Subcutaneous abdominal adipose tissue (tissue), 5 donors: ENCODE results near the gene ANO1.

Experiments used
- H3K27ac ChIP-seq: one replicate; pipeline ENCODE4 v1.7.0; 2013; ENCODE audit warnings: low read depth, mild to moderate bottlenecking, inconsistent platforms, low read length, moderate library complexity
- H3K27me3 ChIP-seq, 5 donors: one replicate each; pipeline ENCODE4 v1.7.0; 2013; ENCODE audit warnings: low read length in 5 of 5, inconsistent platforms in 1 of 5; ENCODE audit not compliant: control insufficient read depth in 5 of 5, insufficient read depth in 4 of 5
- H3K36me3 ChIP-seq, 5 donors: one replicate each; pipeline ENCODE4 v1.7.0; 2013; ENCODE audit warnings: low read length in 5 of 5; ENCODE audit not compliant: control insufficient read depth in 5 of 5, insufficient read depth in 5 of 5
- H3K4me1 ChIP-seq, 5 donors: one replicate each; pipeline ENCODE4 v1.7.0; 2013; ENCODE audit warnings: low read length in 5 of 5, mild to moderate bottlenecking in 3 of 5, moderate library complexity in 1 of 5; ENCODE audit not compliant: control insufficient read depth in 5 of 5, insufficient read depth in 5 of 5
- H3K4me3 ChIP-seq, 5 donors: one replicate each; pipeline ENCODE4 v1.7.0; 2013; ENCODE audit warnings: low read length in 5 of 5, low read depth in 1 of 5
- H3K9ac ChIP-seq, 5 donors: one replicate each; pipeline ENCODE4 v1.7.0; 2013; ENCODE audit warnings: low read length in 5 of 5, mild to moderate bottlenecking in 4 of 5, moderate library complexity in 3 of 5
- H3K9me3 ChIP-seq, 5 donors: one replicate each; pipeline ENCODE4 v1.7.0; 2013; ENCODE audit warnings: low read length in 5 of 5; ENCODE audit not compliant: control insufficient read depth in 5 of 5
- donor health status: healthy.
- donor health status: healthy.
- donor health status: healthy.
- donor health status: healthy.
- donor health status: healthy.

The ANO1 gene

DNA sequence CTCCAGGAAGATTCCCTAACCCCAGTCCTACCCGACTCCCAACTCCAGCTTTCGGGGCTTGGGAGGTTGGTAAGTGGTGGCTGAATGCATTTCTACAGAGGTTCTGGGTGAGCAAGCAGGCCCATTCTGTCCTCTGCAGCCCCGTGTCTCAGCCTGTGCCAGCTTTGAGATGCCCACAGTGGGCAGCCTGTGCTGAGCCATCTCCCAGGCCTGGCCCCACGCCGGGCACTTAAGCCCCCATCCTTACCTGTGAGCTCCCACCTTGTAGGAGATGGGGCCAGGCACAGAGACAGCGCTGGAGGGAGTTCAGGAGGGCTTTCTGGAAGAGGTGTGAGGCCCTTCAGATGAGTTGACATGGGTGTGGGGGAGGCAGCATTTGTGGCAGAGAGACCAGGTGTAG lies 54.5 kb downstream of the ANO1 start:
- H3K27ac ChIP-seq, result no peak overlapping the region
- H3K4me1 ChIP-seq, result peaks cover 0 to 6% (median 6%) of the 10 kb centered on the region in 5 donors
- H3K4me3 ChIP-seq, result no peak overlapping the region
- no peaks in the 10 kb centered on the region for H3K9me3 ChIP-seq
- H3K9ac ChIP-seq, result no peak overlapping the region
- H3K27me3 ChIP-seq, result no peaks in the 10 kb centered on the region
- peaks cover 0 to 5% (median 0%) of the 10 kb centered on the region in 5 donors for H3K36me3 ChIP-seq

DNA sequence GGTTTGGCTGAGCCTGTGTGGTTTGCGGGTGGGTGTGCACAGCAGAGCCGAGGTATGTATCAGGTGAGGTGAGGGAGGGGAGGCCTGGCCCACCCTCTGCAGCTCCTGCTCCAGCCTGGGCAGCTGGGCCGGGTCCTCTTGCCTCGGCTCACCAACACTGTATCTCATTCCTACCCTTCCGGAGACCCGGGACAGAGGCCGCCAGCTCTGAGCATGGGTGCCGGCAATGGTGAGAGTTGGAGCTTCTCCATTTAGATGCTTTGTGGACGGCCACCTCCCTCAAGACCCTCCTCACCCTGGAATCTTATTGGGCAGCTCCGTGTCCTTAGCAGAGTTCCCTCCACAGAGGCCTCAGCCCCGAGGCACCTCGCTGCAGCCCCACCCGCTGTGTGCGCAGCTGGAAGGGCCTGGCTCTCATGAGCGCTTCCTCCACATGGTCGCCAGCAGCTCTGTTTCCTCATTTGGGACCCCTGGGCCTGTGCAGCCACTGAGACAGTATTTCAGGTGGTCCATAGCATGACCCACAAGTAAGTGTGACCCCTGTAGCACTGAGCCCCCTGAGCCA lies 55.7 kb downstream of the ANO1 start:
- H3K36me3 ChIP-seq, result peaks cover 0 to 5% (median 0%) of the 10 kb centered on the region in 5 donors
- no peak overlapping the region for H3K4me3 ChIP-seq
- H3K27ac ChIP-seq, result no peak overlapping the region
- H3K9me3 ChIP-seq, result no peaks in the 10 kb centered on the region
- H3K27me3 ChIP-seq, result no peaks in the 10 kb centered on the region
- no peak overlapping the region for H3K9ac ChIP-seq
- peaks cover 0 to 6% (median 5%) of the 10 kb centered on the region in 5 donors for H3K4me1 ChIP-seq

DNA sequence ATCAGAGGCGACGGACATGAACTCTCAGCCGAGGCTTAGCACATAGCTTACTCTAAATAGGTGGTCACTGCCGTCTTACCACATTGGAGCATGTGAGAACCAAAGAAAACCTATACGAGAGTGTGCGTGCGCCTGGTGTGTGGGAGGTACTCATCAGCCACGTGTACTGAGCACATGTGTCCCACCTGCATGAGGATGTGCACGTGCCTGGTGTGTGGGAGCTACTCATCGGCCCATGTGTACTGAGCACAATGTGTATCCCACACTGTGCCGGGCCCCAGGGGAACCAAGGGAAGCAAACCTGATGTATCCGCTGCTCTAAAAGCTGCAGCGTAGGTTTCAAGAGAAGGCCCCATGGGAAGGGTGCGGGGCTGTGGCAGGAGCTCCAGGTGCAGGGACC lies 56.4 kb downstream of the ANO1 start:
- Histone ChIP-seq H3K9me3 (no peaks in the 10 kb centered on the region), H3K36me3 (peaks cover 0 to 5% (median 0%) of the 10 kb centered on the region in 5 donors), H3K27ac (no peak overlapping the region), H3K4me1 (peaks cover 0 to 6% (median 3%) of the 10 kb centered on the region in 5 donors), H3K9ac (no peak overlapping the region), H3K4me3 (no peak overlapping the region), H3K27me3 (no peaks in the 10 kb centered on the region)

DNA sequence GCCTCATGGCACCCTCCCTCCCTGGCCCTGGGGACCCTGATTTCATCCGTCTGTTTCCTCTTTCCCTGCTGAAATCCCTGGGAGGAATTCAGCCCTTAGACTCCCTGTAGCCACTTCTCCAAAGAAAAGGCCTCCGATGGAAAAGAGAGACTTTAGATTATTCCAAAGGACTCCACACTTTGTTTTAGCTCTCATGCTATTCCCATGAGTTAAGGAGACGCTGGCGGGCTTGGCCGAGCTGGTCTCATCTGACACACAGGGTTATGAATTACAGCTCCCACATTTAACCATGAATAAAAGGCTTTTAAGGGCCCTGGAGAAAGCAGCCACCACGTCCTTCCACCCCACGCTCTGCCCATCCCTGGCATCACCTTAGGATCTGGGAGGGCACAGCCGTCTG lies 57.0 kb downstream of the ANO1 start:
- Histone ChIP-seq H3K36me3 (peaks cover 0 to 5% (median 0%) of the 10 kb centered on the region in 5 donors), H3K4me3 (no peak overlapping the region), H3K9ac (no peak overlapping the region), H3K4me1 (peaks cover 0 to 6% (median 3%) of the 10 kb centered on the region in 5 donors), H3K9me3 (no peaks in the 10 kb centered on the region), H3K27me3 (no peaks in the 10 kb centered on the region), H3K27ac (no peak overlapping the region)

DNA sequence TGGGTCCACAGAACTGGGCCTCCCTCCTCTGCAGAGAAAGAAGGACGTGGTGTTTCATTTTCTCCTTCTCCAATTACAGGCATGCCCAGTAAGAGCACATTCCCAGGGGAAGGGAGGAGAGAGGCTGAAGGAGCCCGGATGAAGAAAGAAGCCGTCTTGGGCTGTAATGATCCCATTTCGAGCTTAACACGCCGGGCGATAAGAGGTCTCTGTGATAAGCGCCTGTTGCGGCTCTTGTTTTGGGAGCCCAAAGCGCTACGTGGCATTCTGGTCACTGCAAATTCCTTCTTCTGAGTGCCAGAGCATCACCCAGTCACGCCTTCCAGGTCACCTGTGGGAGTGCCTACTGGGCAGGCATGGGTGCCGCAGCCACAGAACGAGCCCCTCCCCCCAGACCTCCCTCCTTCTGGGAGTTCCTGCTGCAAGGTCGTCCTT lies 57.5 kb downstream of the ANO1 start:
- Histone ChIP-seq H3K4me1 (peaks cover 0 to 6% (median 3%) of the 10 kb centered on the region in 5 donors), H3K27ac (no peak overlapping the region), H3K4me3 (no peak overlapping the region), H3K9ac (no peak overlapping the region), H3K36me3 (peaks cover 0 to 5% (median 0%) of the 10 kb centered on the region in 5 donors), H3K9me3 (no peaks in the 10 kb centered on the region), H3K27me3 (peaks cover 0 to 1% (median under 1%) of the 10 kb centered on the region in 5 donors)

DNA sequence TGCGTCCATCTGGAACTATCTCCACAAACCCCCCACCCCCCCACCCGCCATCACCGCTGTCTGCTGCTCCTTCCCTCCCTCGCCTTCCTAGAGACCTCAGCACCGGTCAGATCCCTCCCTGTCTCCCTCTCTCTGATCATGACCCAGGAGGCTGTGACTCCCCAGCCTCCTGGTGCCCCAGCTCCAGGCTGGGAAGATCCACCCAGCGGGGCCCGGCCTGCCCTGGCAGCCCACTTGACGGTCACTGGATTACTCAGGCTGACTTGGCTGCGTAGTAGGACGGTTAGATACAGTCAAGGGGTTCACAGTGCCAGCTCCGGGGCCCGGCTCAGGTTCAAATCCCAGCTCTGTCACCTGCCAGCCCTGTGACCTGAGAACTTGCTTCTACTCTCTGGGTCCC lies 59.3 kb downstream of the ANO1 start:
- Histone ChIP-seq H3K27ac (no peak overlapping the region), H3K27me3 (peaks cover 9 to 18% (median 18%) of the 10 kb centered on the region in 5 donors), H3K36me3 (peaks cover 0 to 5% (median 0%) of the 10 kb centered on the region in 5 donors), H3K9me3 (no peaks in the 10 kb centered on the region), H3K4me1 (peaks cover 0 to 6% (median 3%) of the 10 kb centered on the region in 5 donors), H3K4me3 (no peak overlapping the region), H3K9ac (no peak overlapping the region)

DNA sequence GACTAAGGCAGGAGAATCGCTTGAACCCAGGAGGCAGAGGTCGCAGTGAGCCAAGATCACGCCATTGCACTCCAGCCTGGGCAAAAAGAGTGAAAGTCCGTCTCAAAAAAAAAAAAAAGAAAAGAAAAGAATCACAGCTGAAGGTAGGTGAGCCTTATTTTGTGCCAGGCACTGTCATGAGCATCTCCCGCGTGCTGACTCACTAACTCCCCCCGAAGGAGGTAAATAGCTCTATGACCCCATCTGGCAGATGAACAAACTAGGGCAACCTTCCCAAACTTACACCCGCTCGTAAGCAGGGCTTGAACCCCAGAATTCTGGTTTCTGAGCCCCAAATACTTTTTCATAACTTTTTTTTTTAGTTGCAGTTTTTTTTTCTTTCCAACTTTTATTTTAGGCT lies 60.3 kb downstream of the ANO1 start:
- H3K9me3 ChIP-seq, result no peaks in the 10 kb centered on the region
- peaks cover 0 to 6% (median 3%) of the 10 kb centered on the region in 5 donors for H3K4me1 ChIP-seq
- H3K9ac ChIP-seq, result no peak overlapping the region
- H3K36me3 ChIP-seq, result peaks cover 0 to 2% (median 0%) of the 10 kb centered on the region in 5 donors
- no peak overlapping the region for H3K27ac ChIP-seq
- H3K27me3 ChIP-seq, result peaks cover 19 to 28% (median 23%) of the 10 kb centered on the region in 5 donors
- no peak overlapping the region for H3K4me3 ChIP-seq

DNA sequence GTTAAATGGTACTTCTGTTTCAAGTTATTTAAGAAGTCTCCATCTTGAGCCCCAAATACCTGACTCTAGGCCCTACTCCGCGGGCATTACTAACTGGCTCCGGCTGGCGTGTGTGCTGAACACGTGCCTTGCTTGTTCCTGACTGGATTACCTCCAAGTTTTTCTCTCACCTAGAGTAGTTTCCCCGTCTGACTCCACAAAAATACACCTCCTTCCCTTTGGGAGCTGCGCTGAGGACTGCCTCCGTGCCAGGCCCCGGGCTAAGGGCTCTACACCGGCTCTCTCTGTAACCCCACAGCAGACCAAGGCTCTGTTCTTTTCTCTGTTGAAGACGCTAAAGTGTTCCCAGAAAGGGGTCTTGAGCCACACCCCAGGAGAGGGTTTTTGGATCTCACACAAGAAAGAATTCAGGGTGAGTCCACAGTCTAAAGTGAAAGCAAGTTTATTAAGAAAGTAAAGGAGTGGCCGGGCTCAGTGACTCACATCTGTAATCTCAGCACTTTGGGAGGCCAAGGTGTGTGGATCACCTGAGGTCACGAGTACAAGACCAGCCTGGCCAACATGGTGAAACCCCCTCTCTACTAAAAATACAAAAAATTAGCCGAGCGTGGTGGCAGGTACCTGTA lies 61.8 kb downstream of the ANO1 start:
- Histone ChIP-seq H3K9ac (no peak overlapping the region), H3K27ac (no peak overlapping the region)

DNA sequence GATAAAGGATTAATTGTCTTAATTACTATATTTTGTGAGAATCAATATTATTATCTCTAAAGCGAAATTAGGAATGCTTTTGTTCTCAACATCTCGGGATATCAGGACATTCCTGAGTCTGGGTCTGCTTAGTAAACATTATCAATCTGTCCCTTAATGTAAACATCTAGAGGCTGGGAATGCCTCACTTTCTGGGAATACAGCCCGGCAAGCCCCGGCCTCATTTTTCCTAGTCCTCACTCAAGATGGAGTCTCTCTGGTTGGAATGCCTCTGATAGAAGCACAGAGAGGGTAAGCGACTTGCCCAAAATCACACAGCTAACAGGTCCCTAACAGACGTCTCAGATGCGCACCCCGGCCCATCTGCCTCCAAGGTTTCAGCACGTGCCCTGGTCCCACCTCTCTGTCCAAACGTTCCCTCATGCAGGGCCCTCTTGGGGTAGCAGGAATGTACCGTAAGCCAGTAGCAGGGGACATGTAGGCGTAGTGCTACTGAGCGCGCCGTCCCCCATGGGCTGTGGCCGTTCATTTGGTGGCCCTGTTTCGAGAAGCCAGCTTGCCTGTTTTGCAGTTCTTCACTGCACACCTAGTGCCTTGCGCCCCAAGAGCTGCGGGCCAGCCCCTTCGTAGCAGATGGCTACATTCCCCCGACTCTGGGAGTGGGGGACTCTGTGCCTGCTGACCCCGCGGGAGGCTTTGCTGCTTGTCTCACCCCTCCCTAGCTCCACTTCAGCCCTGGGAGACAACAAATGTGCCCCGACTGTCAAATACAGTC lies 62.8 kb downstream of the ANO1 start:
- Histone ChIP-seq H3K9ac (no peak overlapping the region), H3K27ac (no peak overlapping the region), H3K4me1 (peaks cover 0 to 2% (median 0%) of the 10 kb centered on the region in 5 donors), H3K36me3 (no peaks in the 10 kb centered on the region), H3K27me3 (peaks cover 29 to 45% (median 34%) of the 10 kb centered on the region in 5 donors), H3K4me3 (no peak overlapping the region), H3K9me3 (no peaks in the 10 kb centered on the region)

More for the DNA sequence above, 61.8 kb downstream of the ANO1 start:
- peaks cover 26 to 40% (median 31%) of the 10 kb centered on the region in 5 donors for H3K27me3 ChIP-seq
- peaks cover 0 to 6% (median 3%) of the 10 kb centered on the region in 5 donors for H3K4me1 ChIP-seq
- H3K4me3 ChIP-seq, result no peak overlapping the region
- no peaks in the 10 kb centered on the region for H3K36me3 ChIP-seq
- no peaks in the 10 kb centered on the region for H3K9me3 ChIP-seq
